H1 (cell line): ENCODE results near the gene PLA2G4D. TPM values are rescaled to one million over a fixed set of nuclear protein-coding genes. Genes with fewer than 3 reads are reported as not detected.

ENCODE experiments used
- CTCF ChIA-PET: fragments of 300-600 bp; sonication (Branson Sonifier 250); formaldehyde crosslinking; loops from one replicate; lab custom pipeline; 2021; ENCODE audit not compliant: partially characterized antibody; lab: Charles Lee
- POLR2A ChIA-PET: fragments of 300-600 bp; sonication (Branson Sonifier 250); formaldehyde crosslinking; loops from one replicate; lab custom pipeline; 2021; ENCODE audit warnings: inconsistent platforms; ENCODE audit not compliant: partially characterized antibody; lab: Charles Lee
- DNase-seq, 2 experiments: peaks; one replicate each; pipeline versions ENCODE4 v3.0.0 to v3.0.0-alpha.2; 2010 to 2022; ENCODE audit warnings: low spot score in 2 of 2, low read depth in 1 of 2, mixed read lengths in 1 of 2
- FAIRE-seq: peaks from 2 replicates; lab custom pipeline; 2011; peaks lifted over from hg19 to GRCh38; lab: Jason Lieb, UNC
- H2AFZ ChIP-seq: 2 replicates; pipeline ENCODE4 v1.8.1; 2012; ENCODE audit warnings: low read length, inconsistent platforms
- H2AK5ac ChIP-seq: 2 replicates; pipeline ENCODE4 v1.6.1; 2013; ENCODE audit warnings: low read depth, low read length
- H2BK120ac ChIP-seq: replicated peaks from 2 replicates; pipeline ENCODE3; 2013; ENCODE audit warnings: low read depth, low read length, inconsistent platforms
- H2BK12ac ChIP-seq: 2 replicates; pipeline ENCODE4 v1.6.1; 2013; ENCODE audit warnings: low read depth, low read length
- H2BK15ac ChIP-seq: 2 replicates; pipeline ENCODE4 v1.6.1; 2013; ENCODE audit warnings: low read length
- H2BK20ac ChIP-seq: 2 replicates; pipeline ENCODE4 v1.6.1; 2013; ENCODE audit warnings: low read length
- H2BK5ac ChIP-seq: 2 replicates; pipeline ENCODE4 v1.6.1; 2013; ENCODE audit warnings: low read depth, low read length
- H3K14ac ChIP-seq: 2 replicates; pipeline ENCODE4 v1.6.1; 2013; ENCODE audit warnings: inconsistent platforms; ENCODE audit not compliant: insufficient read length
- H3K18ac ChIP-seq: 2 replicates; pipeline ENCODE4 v1.6.1; 2013; ENCODE audit warnings: low read length; ENCODE audit errors: extremely low read depth
- H3K23ac ChIP-seq: 2 replicates; pipeline ENCODE4 v1.6.1; 2013; ENCODE audit warnings: inconsistent platforms; ENCODE audit not compliant: insufficient read length
- H3K23me2 ChIP-seq: 2 replicates; pipeline ENCODE4 v1.6.1; 2013; ENCODE audit warnings: low read depth, low read length
- H3K27ac ChIP-seq: 2 replicates; pipeline ENCODE4 v1.6.1; 2011; ENCODE audit warnings: low read depth, low read length, inconsistent platforms
- H3K27me3 ChIP-seq, 4 experiments: replicated peaks in 1 of 4; 1 replicate in 1 of 4; 2 replicates in 3 of 4; pipeline versions ENCODE4 v1.6.1 to v1.8.1; 2011 to 2013; ENCODE audit warnings: low read length in 3 of 4, mild to moderate bottlenecking in 3 of 4, inconsistent platforms in 2 of 4, mixed read lengths in 2 of 4, moderate library complexity in 1 of 4; ENCODE audit not compliant: control insufficient read depth in 3 of 4, insufficient read depth in 3 of 4; ENCODE audit errors: extremely low read depth in 1 of 4
- H3K36me3 ChIP-seq, 4 experiments: 2 replicates each; pipeline versions ENCODE4 v1.6.1 to v1.8.1; 2011 to 2013; ENCODE audit warnings: mild to moderate bottlenecking in 4 of 4, low read length in 3 of 4, moderate library complexity in 2 of 4, control low read depth in 1 of 4, inconsistent platforms in 1 of 4; ENCODE audit not compliant: insufficient read depth in 4 of 4, control insufficient read depth in 2 of 4
- H3K4ac ChIP-seq: replicated peaks from 2 replicates; pipeline ENCODE3; 2013; ENCODE audit warnings: low read length, low read depth, mixed read lengths, inconsistent platforms; ENCODE audit not compliant: insufficient read length
- H3K4me1 ChIP-seq, 4 experiments: replicated peaks in 1 of 4; 1 replicate in 1 of 4; 2 replicates in 3 of 4; pipeline versions ENCODE4 v1.6.1 to v1.8.1; 2011 to 2013; ENCODE audit warnings: low read length in 3 of 4, inconsistent platforms in 2 of 4, mixed read lengths in 1 of 4; ENCODE audit not compliant: insufficient read depth in 4 of 4, control insufficient read depth in 3 of 4
- H3K4me2 ChIP-seq, 2 experiments: 2 replicates each; pipeline versions ENCODE4 v1.6.1 to v1.8.1; 2011 to 2013; ENCODE audit warnings: low read depth in 2 of 2, low read length in 2 of 2, control low read depth in 1 of 2, inconsistent platforms in 1 of 2, mild to moderate bottlenecking in 1 of 2; ENCODE audit not compliant: insufficient read depth in 1 of 2
- H3K4me3 ChIP-seq, 4 experiments: fragments of 200-600, 300-600 bp in 1 of 4; sonication (generic), shearing (Covaris generic), sonication (Bioruptor Twin) in 1 of 4; 2 replicates each; pipeline versions ENCODE4 v1.5.1 to v1.8.1; 2011 to 2016; ENCODE audit warnings: low read length in 4 of 4, low read depth in 3 of 4, control low read depth in 2 of 4, inconsistent platforms in 2 of 4, mild to moderate bottlenecking in 2 of 4, mixed read lengths in 1 of 4, moderate library complexity in 1 of 4; ENCODE audit not compliant: insufficient read depth in 2 of 4; ENCODE audit errors: extremely low read depth in 1 of 4
- H3K56ac ChIP-seq: replicated peaks from 2 replicates; pipeline ENCODE3; 2013; ENCODE audit warnings: low read depth, mild to moderate bottlenecking, mixed read lengths, low read length, inconsistent platforms; ENCODE audit not compliant: insufficient read length
- H3K79me1 ChIP-seq: 2 replicates; pipeline ENCODE4 v1.6.1; 2013; ENCODE audit warnings: low read depth, low read length, control low read depth
- H3K79me2 ChIP-seq, 2 experiments: 2 replicates each; pipeline versions ENCODE4 v1.6.1 to v1.8.1; 2012 to 2013; ENCODE audit warnings: low read length in 2 of 2, mild to moderate bottlenecking in 2 of 2, inconsistent platforms in 1 of 2; ENCODE audit not compliant: insufficient read depth in 2 of 2, control insufficient read depth in 1 of 2
- H3K9ac ChIP-seq, 4 experiments: replicated peaks in 1 of 4; 1 replicate in 1 of 4; 2 replicates in 3 of 4; pipeline versions ENCODE4 v1.6.1 to v1.8.1; 2011 to 2013; ENCODE audit warnings: low read depth in 3 of 4, low read length in 3 of 4, control low read depth in 2 of 4, mild to moderate bottlenecking in 2 of 4, moderate library complexity in 2 of 4, inconsistent platforms in 1 of 4; ENCODE audit errors: extremely low read depth in 1 of 4
- H3K9me3 ChIP-seq, 2 experiments: 2 replicates each; pipeline versions ENCODE4 v1.6.1 to v1.8.1; 2012 to 2013; ENCODE audit warnings: mild to moderate bottlenecking in 2 of 2, moderate library complexity in 2 of 2, control low read depth in 1 of 2, inconsistent platforms in 1 of 2, low read depth in 1 of 2, low read length in 1 of 2, mixed read lengths in 1 of 2; ENCODE audit not compliant: insufficient read depth in 2 of 2
- H4K20me1 ChIP-seq, 2 experiments: replicated peaks in 1 of 2; 2 replicates each; pipeline versions ENCODE3 to v1.8.1; 2011 to 2013; ENCODE audit warnings: inconsistent platforms in 2 of 2, low read length in 2 of 2, mild to moderate bottlenecking in 1 of 2; ENCODE audit not compliant: insufficient read depth in 2 of 2, control insufficient read depth in 1 of 2
- H4K5ac ChIP-seq: 2 replicates; pipeline ENCODE4 v1.6.1; 2013; ENCODE audit warnings: low read length, low read depth, mixed read lengths, inconsistent platforms; ENCODE audit not compliant: insufficient read length
- H4K8ac ChIP-seq: 2 replicates; pipeline ENCODE4 v1.8.0; 2013; ENCODE audit warnings: mild to moderate bottlenecking, moderate library complexity, low read length, inconsistent platforms; ENCODE audit not compliant: insufficient read depth; ENCODE audit errors: extremely low read depth
- H4K91ac ChIP-seq: replicated peaks from 2 replicates; pipeline ENCODE3; 2013; ENCODE audit warnings: low read length, mixed read lengths, inconsistent platforms; ENCODE audit not compliant: insufficient read length
- BACH1 ChIP-seq: IDR thresholded peaks from 2 replicates; pipeline ENCODE4 v1.6.1; 2012; ENCODE audit warnings: low read length, improper control_type of control experiment
- CHD1 ChIP-seq: IDR thresholded peaks from 2 replicates; pipeline ENCODE4 v1.6.1; 2012; ENCODE audit warnings: low read depth, low read length, improper control_type of control experiment
- FOSL1 ChIP-seq: IDR thresholded peaks from 2 replicates; pipeline ENCODE4 v1.6.1; 2011; ENCODE audit warnings: mild to moderate bottlenecking, low read depth, low read length, moderate library complexity; ENCODE audit not compliant: insufficient read depth
- MAFK ChIP-seq: IDR thresholded peaks from 2 replicates; pipeline ENCODE4 v1.6.1; 2012; ENCODE audit warnings: low read depth, mild to moderate bottlenecking, improper control_type of control experiment, low read length
- POU5F1 ChIP-seq: IDR thresholded peaks from 2 replicates; pipeline ENCODE4 v1.6.1; 2011; ENCODE audit warnings: low read depth, mild to moderate bottlenecking, low read length, moderate library complexity
- SP1 ChIP-seq: IDR thresholded peaks from 2 replicates; pipeline ENCODE4 v1.6.1; 2011; ENCODE audit warnings: low read depth, low read length
- SP2 ChIP-seq: IDR thresholded peaks from 2 replicates; pipeline ENCODE4 v1.6.1; 2012; ENCODE audit warnings: mild to moderate bottlenecking, low read length, inconsistent platforms
- TBP ChIP-seq: IDR thresholded peaks from 2 replicates; pipeline ENCODE4 v1.6.1; 2011; ENCODE audit warnings: low read depth, low read length, improper control_type of control experiment
- WGBS, 2 experiments: shearing (Covaris generic) in 1 of 2; methylation state at CpG; one replicate each; pipeline versions ENCODE4 v1.1.6 to v1.1.7; 2013 to 2015; ENCODE audit warnings: low lambda C conversion rate in 2 of 2, mixed read lengths in 2 of 2, inconsistent platforms in 1 of 2, low coverage in 1 of 2, missing lambda C conversion rate in 1 of 2; ENCODE audit not compliant: insufficient replicate concordance in 2 of 2, insufficient coverage in 1 of 2, insufficient read length in 1 of 2; ENCODE audit errors: extremely low coverage in 1 of 2, missing lambda C conversion rate in 1 of 2; 5-methylcytosine and 5-hydroxymethylcytosine counted together
- polyA plus RNA-seq, 7 experiments: library from polyadenylated mRNA; depleted of rRNA in 3 of 7; stranded (reverse) in 5 of 7; unstranded in 2 of 7; fragments of >200 nt in 5 of 7; fragments of 200-250 nt in 2 of 7; gene quantifications; 1 replicate in 5 of 7; 2 replicates in 1 of 7; 4 replicates in 1 of 7; pipeline versions ENCODE4 v1.2.1 to v1.2.3, GENCODE V29; 2011 to 2013; ENCODE audit warnings: missing spikeins in 2 of 7, mixed read lengths in 2 of 7
- total RNA-seq: library from RNA; stranded (reverse); fragmentation: NEBNext Ultra II Directional; extraction: Animal tissue kit (Norgen Biotek cat#: 25700); gene quantifications from 2 replicates; pipeline ENCODE4 v1.2.1, GENCODE V29; 2021
- TF ChIP-seq, protein P1 (sequence below), 3 experiments: IDR thresholded peaks; 1 replicate in 2 of 3; 2 replicates in 1 of 3; pipeline versions ENCODE4 v1.5.1 to v1.6.1; 2011; ENCODE audit warnings: low read length in 3 of 3, mild to moderate bottlenecking in 3 of 3, inconsistent platforms in 2 of 3, low read depth in 1 of 3, moderate library complexity in 1 of 3; ENCODE audit not compliant: insufficient read depth in 1 of 3; ENCODE audit errors: control extremely low read depth in 1 of 3

The PLA2G4D gene
- total and polyA plus RNA-seq, 2 of the 8 experiments (the other 6 are each of a cell fraction or from before 2014, with no cell fraction given) = 0.07 to 0.18 TPM

DNA sequence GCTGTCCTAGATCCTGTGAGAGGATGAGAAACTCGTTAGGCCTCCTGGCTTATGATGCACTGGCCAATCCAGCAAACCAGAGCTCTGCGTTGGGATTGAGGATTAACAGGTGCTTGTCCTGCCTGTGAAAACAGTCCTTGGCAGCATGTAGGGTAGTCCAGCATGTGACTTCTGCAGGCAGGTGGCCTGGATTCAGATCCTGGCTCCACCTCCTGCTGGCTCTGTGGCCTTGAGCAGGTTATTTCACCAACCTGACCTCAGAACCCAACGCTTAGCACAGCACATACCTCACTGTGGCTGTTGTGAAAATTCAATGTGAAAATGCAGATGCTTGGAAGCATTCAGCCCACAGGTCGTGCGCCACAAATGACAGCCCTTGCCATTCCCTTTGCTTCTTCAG, 33.6 kb downstream of the PLA2G4D start:
- H3K4ac ChIP-seq = no peak overlapping the region
- no peak overlapping the region for H3K27ac ChIP-seq
- no peak overlapping the region for H4K8ac ChIP-seq
- H4K20me1 ChIP-seq = no peaks in the 10 kb centered on the region
- no peaks in the 10 kb centered on the region for H3K79me2 ChIP-seq
- no peak overlapping the region for H3K4me2 ChIP-seq
- no peak overlapping the region for H2BK20ac ChIP-seq
- H2BK15ac ChIP-seq = 0 out of 2 replicates have a peak overlapping the region, but pooled peaks have one; percentile 65
- no peaks in the 10 kb centered on the region for H3K9me3 ChIP-seq
- no peak overlapping the region for H3K56ac ChIP-seq
- H3K4me3 ChIP-seq = no peak overlapping the region
- ChIA-PET POLR2A (interaction anchor here (1.1 kb wide), 1 partner anchor 71 kb away, joined by 3 read pairs; no protein-coding TSS in a partner anchor), CTCF (interaction anchor here (0.8 to 17.2 kb wide), 21 partner anchors 9 to 196 kb away, joined by 3 to 425 read pairs (median 5); partner anchors contain the start of gene PLA2G4F)
- H3K18ac ChIP-seq = no peak overlapping the region
- H3K27me3 ChIP-seq = no peaks in the 10 kb centered on the region; a peak in 1 of 7 replicates
- TF ChIP-seq FOSL1 (no peak), BACH1 (no peak), POU5F1 (no peak), MAFK (no peak), TBP (no peak), SP1 (no peak), SP2 (no peak), CHD1 (no peak)
- TF ChIP-seq, protein P1, sequence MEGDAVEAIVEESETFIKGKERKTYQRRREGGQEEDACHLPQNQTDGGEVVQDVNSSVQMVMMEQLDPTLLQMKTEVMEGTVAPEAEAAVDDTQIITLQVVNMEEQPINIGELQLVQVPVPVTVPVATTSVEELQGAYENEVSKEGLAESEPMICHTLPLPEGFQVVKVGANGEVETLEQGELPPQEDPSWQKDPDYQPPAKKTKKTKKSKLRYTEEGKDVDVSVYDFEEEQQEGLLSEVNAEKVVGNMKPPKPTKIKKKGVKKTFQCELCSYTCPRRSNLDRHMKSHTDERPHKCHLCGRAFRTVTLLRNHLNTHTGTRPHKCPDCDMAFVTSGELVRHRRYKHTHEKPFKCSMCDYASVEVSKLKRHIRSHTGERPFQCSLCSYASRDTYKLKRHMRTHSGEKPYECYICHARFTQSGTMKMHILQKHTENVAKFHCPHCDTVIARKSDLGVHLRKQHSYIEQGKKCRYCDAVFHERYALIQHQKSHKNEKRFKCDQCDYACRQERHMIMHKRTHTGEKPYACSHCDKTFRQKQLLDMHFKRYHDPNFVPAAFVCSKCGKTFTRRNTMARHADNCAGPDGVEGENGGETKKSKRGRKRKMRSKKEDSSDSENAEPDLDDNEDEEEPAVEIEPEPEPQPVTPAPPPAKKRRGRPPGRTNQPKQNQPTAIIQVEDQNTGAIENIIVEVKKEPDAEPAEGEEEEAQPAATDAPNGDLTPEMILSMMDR (IDR thresholded peaks at IDR 0.05; ENCODE audit: control extremely low read depth in 1 of 3, insufficient read depth in 1 of 3, low read depth in 1 of 3, low read length in 3 of 3) = no peak
- FAIRE-seq (no peak), DNase-seq (no peak)
- no peaks in the 10 kb centered on the region for H3K23me2 ChIP-seq
- no peaks in the 10 kb centered on the region; a peak in 1 of 7 replicates for H3K4me1 ChIP-seq
- H3K36me3 ChIP-seq = no peaks in the 10 kb centered on the region
- WGBS, 2 experiments = 83% methylated on average over 5 of the region's 5 CpGs; no CpG with 5 or more reads in 1 of the 2 experiments
- H2BK5ac ChIP-seq = no peak overlapping the region
- H3K79me1 ChIP-seq = no peaks in the 10 kb centered on the region
- no peak overlapping the region for H4K5ac ChIP-seq
- H3K14ac ChIP-seq = no peak overlapping the region
- H2AK5ac ChIP-seq = no peak overlapping the region
- H2BK120ac ChIP-seq = no peak overlapping the region
- no peak overlapping the region for H2BK12ac ChIP-seq
- H4K91ac ChIP-seq = no peak overlapping the region
- H3K23ac ChIP-seq = no peak overlapping the region
- no peak overlapping the region for H2AFZ ChIP-seq
- H3K9ac ChIP-seq = no peak overlapping the region
